GM12878 (cell line): ENCODE results near the gene SPRED2. TPM values are rescaled to one million over a fixed set of nuclear protein-coding genes. Genes with fewer than 3 reads are reported as not detected.
A peak's percentile ranks its signal among the peaks of the same experiment; 100 is the strongest.

Source experiments
- BHLHE40 ChIP-seq, 2 experiments: fragments of 450-650 bp in 1 of 2; IDR thresholded peaks; 2 replicates each; pipeline ENCODE4 v1.6.1; 2011 to 2017; ENCODE audit warnings: low read depth in 2 of 2, borderline replicate concordance in 1 of 2, improper control_type of control experiment in 1 of 2, low read length in 1 of 2, mild to moderate bottlenecking in 1 of 2
- CBFB ChIP-seq: IDR thresholded peaks from 2 replicates; pipeline ENCODE4 v1.6.1; 2016; ENCODE audit warnings: antibody characterized with exemption, low read depth
- CHD4 ChIP-seq: fragments of 200-600 bp; sonication (generic); IDR thresholded peaks from 2 replicates; pipeline ENCODE4 v1.6.1; 2016; ENCODE audit warnings: mild to moderate bottlenecking
- EED ChIP-seq: sonication (generic); IDR thresholded peaks from 2 replicates; pipeline ENCODE4 v1.6.1; 2016; ENCODE audit warnings: antibody characterized with exemption, low read depth
- JUNB ChIP-seq: IDR thresholded peaks from 2 replicates; pipeline ENCODE4 v1.6.1; 2016; ENCODE audit warnings: antibody characterized with exemption, mild to moderate bottlenecking
- MEF2A ChIP-seq: IDR thresholded peaks from 2 replicates; pipeline ENCODE4 v1.6.1; 2011; ENCODE audit warnings: low read depth, mild to moderate bottlenecking, low read length, moderate library complexity; ENCODE audit not compliant: insufficient read depth
- MEF2B ChIP-seq: fragments of 450-650 bp; IDR thresholded peaks from 2 replicates; pipeline ENCODE4 v1.6.1; 2018; ENCODE audit warnings: mild to moderate bottlenecking, moderate library complexity; ENCODE audit not compliant: partially characterized antibody, poor library complexity, severe bottlenecking
- NBN ChIP-seq: fragments of 450-650 bp; IDR thresholded peaks from 2 replicates; pipeline ENCODE4 v1.6.1; 2016
- RAD21 ChIP-seq: IDR thresholded peaks from 2 replicates; pipeline ENCODE4 v1.6.1; 2011; ENCODE audit warnings: mild to moderate bottlenecking, low read depth, low read length, moderate library complexity; ENCODE audit not compliant: insufficient read depth
- RAD51 ChIP-seq: fragments of 450-650 bp; IDR thresholded peaks from 2 replicates; pipeline ENCODE4 v1.6.1; 2016; ENCODE audit warnings: moderate library complexity, mild to moderate bottlenecking, inconsistent platforms
- SUPT20H ChIP-seq: IDR thresholded peaks from 2 replicates; pipeline ENCODE4 v1.6.1; 2011; ENCODE audit warnings: low read depth, mild to moderate bottlenecking, low read length, moderate library complexity, borderline replicate concordance; ENCODE audit not compliant: control insufficient read depth
- TBL1XR1 ChIP-seq: IDR thresholded peaks from 2 replicates; pipeline ENCODE4 v1.6.1; 2012; ENCODE audit warnings: low read depth, low read length, improper control_type of control experiment
- YBX1 ChIP-seq: fragments of 450-650 bp; IDR thresholded peaks from 2 replicates; pipeline ENCODE4 v1.6.1; 2016; ENCODE audit warnings: antibody characterized with exemption
- ZBED1 ChIP-seq: IDR thresholded peaks from 2 replicates; pipeline ENCODE4 v1.6.1; 2016; ENCODE audit warnings: borderline replicate concordance
- ZNF24 ChIP-seq: fragments of 450-650 bp; IDR thresholded peaks from 2 replicates; pipeline ENCODE4 v1.6.1; 2017; ENCODE audit warnings: antibody characterized with exemption, mild to moderate bottlenecking
- polyA plus RNA-seq, 11 experiments: library from polyadenylated mRNA; depleted of rRNA in 4 of 11; unstranded in 6 of 11; stranded (reverse) in 5 of 11; fragments of >200 nt; fragmentation: Nextera tagmentation in 4 of 11; fragmentation: Illumina TruSeq in 1 of 11; extraction: Ambion mirVana in 4 of 11; extraction: Trizol in 1 of 11; gene quantifications; 1 replicate in 1 of 11; 2 replicates in 10 of 11; pipeline versions ENCODE4 v1.2.1 to v1.2.3, GENCODE V29; 2011 to 2016; ENCODE audit warnings: inconsistent platforms in 2 of 11, missing spikeins in 2 of 11, low read depth in 1 of 11
- total RNA-seq, 4 experiments: library from RNA; depleted of rRNA in 3 of 4; stranded (reverse); fragments of >200 nt in 3 of 4; fragmentation: Illumina TruSeq in 1 of 4; extraction: Trizol in 1 of 4; gene quantifications; 2 replicates each; pipeline versions ENCODE4 v1.2.1 to v1.2.3, GENCODE V29; 2013 to 2021
- TF ChIP-seq, protein P1 (sequence below): IDR thresholded peaks from 2 replicates; pipeline ENCODE4 v1.6.1; 2012; ENCODE audit warnings: low read length, inconsistent platforms
- TF ChIP-seq, protein P2 (sequence below): IDR thresholded peaks from 2 replicates; pipeline ENCODE4 v1.6.1; 2011; ENCODE audit warnings: borderline replicate concordance, low read depth, mild to moderate bottlenecking, moderate library complexity, low read length; ENCODE audit not compliant: insufficient read depth, poor library complexity, severe bottlenecking
- TF ChIP-seq, protein P3 (sequence below): fragments of 450-650 bp; IDR thresholded peaks from 2 replicates; pipeline ENCODE4 v1.6.1; 2017; ENCODE audit warnings: mild to moderate bottlenecking, low read depth, inconsistent platforms; ENCODE audit not compliant: poor library complexity, severe bottlenecking

SPRED2 gene
- total and polyA plus RNA-seq, 10 of the 15 experiments (the other 5 are each of a cell fraction or from before 2014, with no cell fraction given): 3.0 to 23.9 (median 9.7) TPM

DNA sequence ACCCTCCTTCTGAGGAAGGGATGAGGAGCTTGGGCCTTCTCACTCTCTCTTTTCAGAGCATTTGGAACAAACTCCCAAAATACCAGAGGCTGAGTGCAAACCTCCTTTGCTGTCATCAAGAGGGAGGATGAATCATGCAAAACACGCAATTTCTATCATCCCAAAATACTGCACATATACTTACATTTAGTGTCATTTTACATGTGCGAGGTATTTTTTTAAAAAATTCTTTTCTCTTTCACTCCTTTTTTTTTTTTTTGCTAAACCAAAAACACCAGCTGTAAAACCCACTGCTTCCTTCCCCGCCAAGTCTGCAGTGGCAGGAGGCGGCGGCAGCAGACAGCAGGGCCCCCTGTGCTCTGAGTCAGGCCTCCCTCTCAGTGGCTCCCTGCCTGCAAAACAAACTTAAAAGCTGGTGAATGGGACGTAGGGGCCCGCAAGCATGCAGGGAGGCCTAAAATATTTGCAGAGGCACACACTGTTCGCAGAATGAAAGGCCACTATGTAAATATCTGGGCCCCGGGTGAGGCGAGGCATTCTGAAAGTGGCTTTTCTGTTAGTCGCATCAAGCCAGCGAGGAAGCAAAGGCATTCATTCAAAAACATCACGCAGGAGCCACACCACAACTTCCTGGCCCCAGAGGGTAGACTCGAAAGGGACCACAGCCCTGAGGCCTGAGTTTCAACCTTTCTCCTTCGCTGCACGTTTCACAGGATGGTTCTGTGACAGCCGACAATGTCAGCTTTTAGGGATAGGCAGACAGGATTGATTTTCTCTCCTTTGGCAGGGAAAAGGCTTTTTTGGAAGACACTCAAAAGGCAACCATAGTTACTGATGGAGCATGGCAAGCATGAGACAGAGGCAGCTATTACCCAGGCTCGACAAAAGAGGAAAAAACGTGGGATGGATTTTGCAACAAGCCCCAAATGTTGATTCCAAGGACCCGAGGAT, 131.4 kb downstream of the SPRED2 start (continued):
- TF ChIP-seq, protein P1, sequence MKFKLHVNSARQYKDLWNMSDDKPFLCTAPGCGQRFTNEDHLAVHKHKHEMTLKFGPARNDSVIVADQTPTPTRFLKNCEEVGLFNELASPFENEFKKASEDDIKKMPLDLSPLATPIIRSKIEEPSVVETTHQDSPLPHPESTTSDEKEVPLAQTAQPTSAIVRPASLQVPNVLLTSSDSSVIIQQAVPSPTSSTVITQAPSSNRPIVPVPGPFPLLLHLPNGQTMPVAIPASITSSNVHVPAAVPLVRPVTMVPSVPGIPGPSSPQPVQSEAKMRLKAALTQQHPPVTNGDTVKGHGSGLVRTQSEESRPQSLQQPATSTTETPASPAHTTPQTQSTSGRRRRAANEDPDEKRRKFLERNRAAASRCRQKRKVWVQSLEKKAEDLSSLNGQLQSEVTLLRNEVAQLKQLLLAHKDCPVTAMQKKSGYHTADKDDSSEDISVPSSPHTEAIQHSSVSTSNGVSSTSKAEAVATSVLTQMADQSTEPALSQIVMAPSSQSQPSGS: peak; percentile 13; the same call in 1 of the 2 replicates
- TF ChIP-seq NBN (0 out of 2 replicates have a peak, but pooled peaks have one; percentile 32), ZBED1 (peak; percentile 40; the same call in 1 of the 2 replicates), SUPT20H (no peak), EED (peak; percentile 83), CBFB (0 out of 2 replicates have a peak, but pooled peaks have one; percentile 37), RAD21 (no peak), TBL1XR1 (no peak), CHD4 (no peak), YBX1 (no peak), RAD51 (no peak), BHLHE40 (IDR thresholded peaks at IDR 0.05; ENCODE audit: borderline replicate concordance in 1 of 2, low read depth in 2 of 2, low read length in 1 of 2) (peak; percentile 39 to 78; a peak in 2 of 4 replicates), MEF2A (peak; percentile 49; the same call in 1 of the 2 replicates), JUNB (peak; percentile 34; the same call in 1 of the 2 replicates), ZNF24 (peak; percentile 51; the same call in 1 of the 2 replicates), MEF2B (peak; percentile 15)
- TF ChIP-seq, protein P2, sequence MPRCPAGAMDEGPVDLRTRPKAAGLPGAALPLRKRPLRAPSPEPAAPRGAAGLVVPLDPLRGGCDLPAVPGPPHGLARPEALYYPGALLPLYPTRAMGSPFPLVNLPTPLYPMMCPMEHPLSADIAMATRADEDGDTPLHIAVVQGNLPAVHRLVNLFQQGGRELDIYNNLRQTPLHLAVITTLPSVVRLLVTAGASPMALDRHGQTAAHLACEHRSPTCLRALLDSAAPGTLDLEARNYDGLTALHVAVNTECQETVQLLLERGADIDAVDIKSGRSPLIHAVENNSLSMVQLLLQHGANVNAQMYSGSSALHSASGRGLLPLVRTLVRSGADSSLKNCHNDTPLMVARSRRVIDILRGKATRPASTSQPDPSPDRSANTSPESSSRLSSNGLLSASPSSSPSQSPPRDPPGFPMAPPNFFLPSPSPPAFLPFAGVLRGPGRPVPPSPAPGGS: peak; percentile 16
- TF ChIP-seq, protein P3, sequence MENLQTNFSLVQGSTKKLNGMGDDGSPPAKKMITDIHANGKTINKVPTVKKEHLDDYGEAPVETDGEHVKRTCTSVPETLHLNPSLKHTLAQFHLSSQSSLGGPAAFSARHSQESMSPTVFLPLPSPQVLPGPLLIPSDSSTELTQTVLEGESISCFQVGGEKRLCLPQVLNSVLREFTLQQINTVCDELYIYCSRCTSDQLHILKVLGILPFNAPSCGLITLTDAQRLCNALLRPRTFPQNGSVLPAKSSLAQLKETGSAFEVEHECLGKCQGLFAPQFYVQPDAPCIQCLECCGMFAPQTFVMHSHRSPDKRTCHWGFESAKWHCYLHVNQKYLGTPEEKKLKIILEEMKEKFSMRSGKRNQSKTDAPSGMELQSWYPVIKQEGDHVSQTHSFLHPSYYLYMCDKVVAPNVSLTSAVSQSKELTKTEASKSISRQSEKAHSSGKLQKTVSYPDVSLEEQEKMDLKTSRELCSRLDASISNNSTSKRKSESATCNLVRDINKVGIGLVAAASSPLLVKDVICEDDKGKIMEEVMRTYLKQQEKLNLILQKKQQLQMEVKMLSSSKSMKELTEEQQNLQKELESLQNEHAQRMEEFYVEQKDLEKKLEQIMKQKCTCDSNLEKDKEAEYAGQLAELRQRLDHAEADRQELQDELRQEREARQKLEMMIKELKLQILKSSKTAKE: peak; percentile 24
